HG03460 (cell line): ENCODE measurements around the gene SNPH.

ENCODE experiments used
- ATAC-seq: cut with Tn5 transposase; IDR thresholded peaks from one replicate; pipeline ENCODE4 v1.9.1; 2021; ENCODE audit not compliant: unreplicated experiment

Gene SNPH

DNA sequence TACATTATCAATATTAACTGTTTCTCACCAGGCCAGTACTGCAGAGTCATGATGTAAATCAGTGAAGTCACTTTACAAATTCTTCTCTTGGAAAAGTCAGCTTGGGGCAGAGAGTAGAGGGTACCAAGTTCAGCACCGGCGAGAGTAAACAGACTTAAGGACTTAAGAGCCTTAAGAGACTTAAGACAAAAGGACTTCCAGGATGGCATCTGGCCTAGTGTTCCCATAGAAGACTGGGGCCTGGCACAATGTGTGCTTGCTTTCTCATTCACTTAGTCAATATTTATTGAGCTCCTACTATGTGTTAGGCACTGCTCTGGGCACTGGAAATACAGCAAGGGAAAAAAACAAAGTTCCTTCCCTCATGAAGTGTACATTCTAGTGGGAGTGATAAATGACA is 1.4 kb upstream of the SNPH start:
- no peak for ATAC-seq

DNA sequence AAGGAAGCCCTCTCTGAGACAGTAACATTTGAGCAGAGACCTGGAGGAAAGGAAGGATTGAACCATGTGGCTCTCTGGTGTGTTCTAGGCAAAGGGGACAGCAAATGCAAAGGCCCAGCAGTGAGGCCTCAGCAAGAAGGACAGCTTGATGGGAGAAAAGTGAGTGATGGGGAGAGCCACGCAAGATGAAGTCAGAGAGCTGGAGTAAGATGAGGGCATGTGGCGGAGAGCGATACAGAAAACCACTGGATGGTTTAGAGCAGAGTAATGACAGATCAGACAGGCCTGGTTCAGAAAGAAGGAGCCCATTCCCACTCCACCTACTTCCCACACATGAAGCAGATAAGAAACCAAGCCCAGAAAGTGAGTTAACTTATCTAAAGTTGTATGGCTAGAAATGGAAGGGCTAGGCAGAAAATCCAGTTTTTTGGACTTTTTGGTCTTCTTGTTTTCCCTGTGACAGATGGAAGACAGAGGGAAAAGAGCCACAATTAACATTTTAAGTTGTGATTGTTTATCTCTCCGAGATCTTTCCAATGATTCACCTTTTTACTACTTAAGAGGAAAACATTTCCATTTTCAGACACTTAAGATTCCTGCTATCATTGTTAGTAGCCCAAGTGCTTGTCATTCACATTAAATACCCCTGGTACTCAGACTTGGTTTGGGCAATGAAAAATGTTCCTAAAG is 723 bp upstream of the SNPH start:
- ATAC-seq: no peak

DNA sequence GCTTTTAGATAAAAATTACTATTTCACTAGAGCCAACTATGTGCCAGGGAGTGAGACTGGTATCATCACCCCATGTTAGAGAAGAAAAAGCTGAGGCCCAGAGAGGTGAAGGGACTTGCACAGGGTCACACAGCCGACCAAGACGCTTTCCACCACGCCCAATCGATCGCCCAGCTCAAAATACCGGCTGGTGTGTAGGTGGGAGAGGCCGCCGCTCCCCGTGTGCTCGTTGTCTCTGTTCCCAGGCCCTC is 253 bp upstream of the SNPH start:
- ATAC-seq: no peak

DNA sequence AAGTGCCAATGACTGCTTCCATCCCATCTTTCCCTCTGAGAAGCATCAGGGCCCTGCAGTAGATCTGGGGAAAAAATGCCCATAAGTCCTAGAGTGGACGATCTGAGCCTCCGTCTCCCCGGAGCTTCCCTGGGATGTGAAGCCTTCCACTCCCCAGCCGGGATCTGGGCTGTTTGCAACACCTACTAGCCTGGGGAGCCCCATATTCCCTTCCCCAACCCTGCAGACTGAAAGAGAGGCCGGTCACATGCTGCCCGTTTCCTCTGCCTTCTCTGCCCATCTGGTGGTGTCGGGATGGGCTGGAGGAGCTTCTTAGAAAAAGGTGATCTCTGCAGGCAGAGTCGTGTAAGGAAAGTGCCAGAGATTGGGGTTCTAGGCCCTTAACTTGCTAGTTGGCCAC is 1.1 kb downstream of the SNPH start:
- ATAC-seq: no peak

GRCh38 chr20:1267809-1268374 is 1.8 kb downstream of the SNPH start:
- ATAC-seq: no peak

DNA sequence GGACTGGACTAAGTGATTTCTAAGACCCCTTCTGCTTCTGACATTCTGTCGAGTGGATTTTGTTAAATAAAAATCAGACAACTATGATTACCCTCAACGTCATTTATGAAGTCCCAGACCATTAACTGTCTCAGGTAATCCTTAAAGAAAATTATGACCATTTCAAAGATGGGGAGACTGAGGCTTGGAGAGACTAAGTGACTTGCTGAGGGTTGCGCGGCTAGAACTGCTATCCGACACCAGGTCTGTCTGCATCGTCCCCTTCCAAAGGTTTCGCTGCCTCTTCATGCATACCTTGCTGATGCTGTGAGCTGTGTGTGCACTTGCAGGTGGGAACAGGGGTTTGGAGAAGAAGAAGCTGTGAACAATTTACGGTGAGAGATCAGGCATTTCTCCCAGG is 3.1 kb downstream of the SNPH start:
- no peak for ATAC-seq

- no peak for ATAC-seq
Observed at GRCh38 chr20:1269850-1270249, 3.8 kb downstream of the SNPH start.

DNA sequence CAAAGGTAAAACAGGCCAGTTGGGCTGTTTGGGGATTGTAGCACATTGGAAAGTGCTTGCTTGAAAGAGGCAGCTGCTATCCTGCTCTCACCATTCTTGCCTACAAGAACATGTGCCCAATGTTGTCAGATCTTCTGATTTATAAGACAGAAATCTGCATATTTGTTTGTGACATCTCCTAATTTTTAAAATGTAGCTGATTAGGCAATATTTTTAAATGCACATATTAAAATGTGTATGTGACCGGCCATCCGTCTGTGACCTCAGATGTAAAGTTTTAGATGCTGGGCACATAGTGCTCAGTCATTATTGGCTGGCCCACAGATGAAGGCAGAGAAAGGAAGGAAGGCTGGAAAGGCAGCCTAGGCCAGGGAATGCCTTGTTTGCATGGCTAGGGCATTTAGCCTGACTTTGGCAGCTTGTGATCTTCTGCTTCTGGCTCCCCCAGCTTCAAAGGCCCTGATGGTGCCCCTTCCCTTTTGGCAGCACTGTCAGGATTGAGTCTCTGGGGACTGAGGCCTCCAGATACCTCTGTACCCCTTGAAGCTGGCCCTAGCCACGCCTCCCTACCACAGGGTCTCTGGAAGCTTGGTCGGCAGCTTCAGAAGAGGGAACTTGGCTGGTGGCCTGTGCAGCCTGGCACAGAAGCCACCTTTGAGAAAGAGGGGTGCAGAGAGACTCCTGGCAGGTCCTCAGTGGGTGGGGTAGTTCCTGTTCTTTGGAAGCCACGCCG is 6.4 kb downstream of the SNPH start:
- ATAC-seq: no peak

DNA sequence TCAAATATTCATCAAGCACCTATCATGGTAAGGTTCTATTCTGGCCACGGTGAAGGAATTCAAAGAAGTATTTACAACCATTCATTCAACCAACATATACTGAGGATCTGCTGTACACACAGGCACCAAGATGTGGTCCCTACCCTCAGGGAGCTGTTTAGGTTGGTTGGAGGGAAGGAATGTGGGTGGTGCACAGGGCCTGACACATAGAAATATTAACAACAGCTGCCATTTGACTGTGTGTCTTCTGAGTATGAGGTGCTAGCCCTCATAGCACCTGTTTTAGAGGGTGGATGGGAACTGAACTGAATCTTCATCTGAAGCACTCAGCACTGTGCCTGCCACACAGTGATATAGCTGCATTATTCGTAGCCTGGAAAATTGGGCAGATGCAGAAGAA is 7.3 kb downstream of the SNPH start:
- no peak for ATAC-seq

- ATAC-seq: no peak
Observed at GRCh38 chr20:1274485-1275311, 8.6 kb downstream of the SNPH start.

GRCh38 chr20:1275919-1276318 is 9.8 kb downstream of the SNPH start:
- no peak for ATAC-seq

GRCh38 chr20:1277529-1278322 is 11.6 kb downstream of the SNPH start:
- no peak for ATAC-seq

GRCh38 chr20:1278993-1279392 is 12.9 kb downstream of the SNPH start:
- no peak for ATAC-seq

DNA sequence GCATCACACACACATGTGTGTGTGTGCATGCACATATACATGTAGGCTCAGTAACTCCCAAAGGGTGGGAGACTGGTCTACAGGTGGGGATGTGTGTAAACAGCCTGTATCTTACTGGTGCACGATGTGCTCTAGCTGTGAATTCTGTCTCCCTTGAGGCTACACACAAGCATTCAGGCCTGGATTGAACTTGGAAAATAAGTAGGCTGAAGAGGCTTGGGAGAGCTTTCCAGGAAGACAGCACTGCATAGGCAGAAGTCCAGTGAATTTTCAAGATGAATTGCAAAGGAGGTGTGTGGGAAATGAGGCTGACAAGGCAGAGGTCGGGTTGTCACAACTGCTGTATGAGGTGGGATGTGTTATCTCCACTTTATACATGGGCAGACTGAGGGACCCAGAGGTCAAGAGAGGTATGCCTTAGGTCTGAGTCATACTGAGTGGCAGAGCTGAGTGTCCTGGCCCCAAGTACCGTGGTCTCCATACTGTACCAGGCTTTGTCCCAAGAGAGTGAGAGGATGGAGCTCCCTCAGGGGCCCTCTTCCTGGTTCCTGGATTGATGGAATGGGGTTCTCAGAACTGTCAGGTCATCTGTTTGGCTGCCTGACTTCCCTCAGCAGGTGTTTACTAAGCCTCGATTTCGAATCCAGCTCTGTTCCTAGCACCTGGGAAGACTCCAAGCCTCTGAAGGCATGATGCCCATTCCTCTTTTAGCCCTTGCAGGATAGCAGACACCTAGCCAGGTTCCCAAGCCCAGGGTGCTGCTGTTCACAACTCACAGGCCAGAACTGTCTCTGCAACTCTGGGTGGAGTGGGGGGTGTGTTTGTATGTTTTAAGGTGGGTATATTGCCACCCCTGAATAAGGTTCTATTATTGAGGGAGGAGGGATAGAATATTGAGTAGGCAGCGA is 14.4 kb downstream of the SNPH start:
- no peak for ATAC-seq

DNA sequence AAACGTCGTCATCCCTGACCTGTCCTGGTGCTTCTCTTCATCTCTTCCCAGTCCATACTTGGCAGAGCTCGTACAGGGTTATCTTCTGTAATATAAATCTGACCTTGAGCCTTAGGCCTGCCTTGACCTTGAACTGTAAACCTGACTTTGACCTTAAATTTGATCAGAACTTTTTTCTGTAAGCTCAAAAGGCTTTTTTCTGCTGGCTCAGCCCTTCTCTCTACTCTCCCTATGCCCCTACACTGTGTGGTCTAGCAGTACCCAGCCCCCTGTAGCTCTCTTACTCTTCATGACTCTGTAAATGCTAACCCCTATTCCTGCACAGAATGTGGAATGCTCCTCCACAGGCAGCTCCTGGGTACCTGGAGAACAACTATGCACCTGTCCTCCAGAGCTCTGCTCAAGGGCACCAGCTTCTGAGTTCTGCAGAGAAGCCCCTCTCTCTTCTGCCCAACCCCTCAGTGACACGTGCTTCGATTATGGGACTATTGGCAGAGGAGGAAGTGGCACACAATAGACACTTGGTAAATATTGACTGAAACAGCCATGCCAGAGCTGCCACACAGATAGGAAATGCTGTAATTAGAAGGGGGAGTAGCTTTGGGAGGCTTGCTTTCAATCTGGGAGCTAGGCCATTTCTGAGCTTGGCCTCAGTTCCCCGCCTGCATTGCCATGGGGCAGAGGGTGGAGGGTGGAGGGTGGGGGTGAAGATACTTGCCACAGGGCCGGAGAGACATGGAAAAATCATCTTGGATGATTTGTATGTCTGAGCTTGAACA is 15.4 kb downstream of the SNPH start:
- ATAC-seq: no peak

GRCh38 chr20:1282966-1283365 is 16.9 kb downstream of the SNPH start:
- ATAC-seq: no peak

DNA sequence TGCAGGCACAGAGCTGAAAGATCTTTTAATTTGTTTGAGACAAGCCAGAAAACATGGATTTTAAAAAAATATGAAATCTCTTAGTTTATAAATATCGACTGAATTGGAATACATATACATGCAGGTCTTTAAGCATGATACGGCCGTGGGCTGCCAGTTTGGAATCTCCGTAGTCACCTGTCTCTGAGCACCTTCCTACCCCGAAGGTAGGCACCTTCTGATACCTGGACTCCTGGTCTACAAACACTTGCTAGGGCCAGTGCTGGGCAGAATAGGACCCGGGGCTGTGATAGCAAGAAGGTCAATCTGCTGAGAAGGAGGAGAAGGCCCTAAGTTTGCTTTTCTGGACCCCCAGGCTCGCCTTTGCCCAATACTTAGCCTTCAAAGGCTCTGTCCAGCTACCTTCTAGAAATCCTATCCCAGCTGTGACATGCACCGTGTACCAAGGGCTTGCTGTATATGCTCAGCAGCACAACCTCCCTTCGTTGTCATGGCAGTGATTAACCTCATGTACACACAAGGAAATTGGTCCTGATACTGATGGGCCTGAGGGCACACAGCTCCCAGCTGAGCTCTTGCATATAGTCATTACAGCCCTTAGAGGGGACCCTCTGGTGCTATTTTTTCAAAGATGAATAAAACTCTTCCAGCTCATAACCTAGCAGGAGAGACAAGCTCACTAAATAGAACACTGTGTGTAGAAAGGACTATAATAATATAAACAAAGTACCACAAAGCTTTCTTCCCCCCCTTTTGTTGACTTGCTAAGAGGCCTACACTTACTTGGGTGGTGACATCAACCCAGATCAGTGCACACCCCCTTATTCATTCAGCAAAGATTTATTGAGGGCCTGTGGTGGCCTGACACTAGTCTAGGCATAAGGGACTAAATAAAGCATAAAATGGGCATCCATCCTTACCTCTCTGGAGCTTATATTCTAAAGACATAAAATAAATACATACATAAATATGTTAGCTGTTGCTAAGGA is 17.7 kb downstream of the SNPH start:
- ATAC-seq: no peak
